ENCODE measurements around the gene TP53I3. TPM values are rescaled to one million over a fixed set of nuclear protein-coding genes. Genes with fewer than 3 reads are reported as not detected.

Gene TP53I3
- total RNA-seq, 8 experiments from 2014 or later, result 7.5 to 177 (median 30.4) TPM

DNA sequence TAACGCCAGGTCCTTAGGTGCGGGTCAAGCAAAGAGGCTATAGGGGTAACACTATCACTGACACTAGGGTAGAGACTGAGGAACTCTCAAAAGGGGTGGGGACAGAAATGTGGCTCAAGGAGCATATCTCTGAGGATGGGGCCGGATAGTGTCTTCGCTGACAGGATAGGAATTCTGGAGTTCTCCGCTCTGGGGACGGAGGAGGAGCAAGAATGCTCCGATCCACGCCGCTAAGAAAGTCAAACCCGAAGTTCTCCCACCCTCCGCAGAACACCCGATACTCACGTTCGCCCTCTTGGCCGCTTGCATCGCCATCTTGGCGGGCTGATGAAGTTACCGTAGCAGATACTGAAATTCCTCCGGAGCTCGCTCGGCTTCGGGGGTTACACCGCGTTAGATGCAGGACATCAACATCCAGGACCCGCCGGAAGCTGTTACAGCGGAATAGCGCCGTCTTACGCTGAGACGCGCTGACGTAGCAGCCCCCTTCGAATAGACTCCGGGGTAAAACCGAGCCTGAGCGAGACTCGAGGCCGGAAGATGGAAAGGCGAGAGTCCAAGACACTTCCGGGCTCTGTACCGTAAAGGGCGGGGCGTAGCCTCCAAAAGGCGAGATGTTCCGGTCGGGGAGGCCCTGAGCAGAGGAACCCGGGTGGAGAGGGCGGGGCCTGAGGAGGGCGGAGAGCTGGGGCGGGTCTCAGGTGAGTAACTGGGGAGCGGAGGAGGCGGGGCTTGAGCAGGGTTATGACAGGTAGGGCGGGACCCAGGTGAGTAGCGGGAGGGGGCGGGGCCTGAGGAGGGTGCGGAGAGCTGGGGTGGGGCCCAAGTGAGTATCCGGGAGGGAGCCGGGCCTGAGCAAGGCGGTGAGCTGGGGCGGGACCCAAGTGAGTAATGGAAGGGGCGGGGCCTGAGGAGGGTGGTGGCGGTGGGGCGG, 8.5 kb downstream of the TP53I3 start, which contains the start of gene SF3B6:
Gene SF3B6, minus strand, starts transcription at position 412 of the 934 bp plus-strand sequence. Its CDS starts 97 bp downstream, at position 315.
- Histone ChIP-seq H3K4me3 (peak within 1 kb of the TSS; percentile 57 to 86 (median 77)), H3K4me1 (replicated peaks in 1 of 2) (peaks cover 12 to 15% of the 10 kb centered on the region in 2 donors), H3K27ac (peak within 1 kb of the TSS; percentile 78 to 88)
- in situ Hi-C loops (cut with MboI; ENCODE audit: low pct_unique_long_range_greater_than_20kb in 2 of 9, low sequenced_read_pairs in 9 of 9, unreplicated experiment in 9 of 9), result loop anchor here in 2 of 9 experiments (10.0 to 25.0 kb wide), 3 partner anchors 111 to 311 kb away; partner anchors contain the start of gene FAM228A (in 1 of the 2)
- 0 to 10% (median 2%) methylated on average over 1 to 21 of the region's 64 CpGs; no CpG with 5 or more reads in 5 of the 10 experiments for WGBS, 10 experiments
- ATAC-seq (replicated peaks in 6 of 8), result peak; percentile 87 to 95 (median 95)

DNA sequence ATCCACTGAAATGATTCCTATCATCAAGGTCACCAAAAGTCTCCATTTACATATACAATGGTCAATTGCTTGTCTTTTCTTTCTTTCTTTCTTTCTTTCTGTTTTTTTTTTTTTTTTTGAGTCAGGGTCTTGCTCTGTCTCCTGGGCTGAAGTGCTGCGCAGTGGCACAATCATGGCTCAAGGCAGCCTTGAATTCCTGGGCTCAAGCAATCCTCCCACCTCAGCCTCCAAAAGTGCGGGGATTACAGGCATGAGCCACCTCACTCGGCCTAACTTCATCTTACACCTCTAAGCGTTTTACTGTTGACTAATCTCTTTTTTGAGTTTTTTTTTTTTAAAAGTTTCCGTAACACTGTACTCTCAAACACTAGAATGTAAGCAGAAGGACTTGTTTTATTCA, 9.4 kb downstream of the TP53I3 start:
- H3K4me1 ChIP-seq (replicated peaks in 1 of 2), result peaks cover 12 to 15% of the 10 kb centered on the region in 2 donors
- in situ Hi-C loops (cut with MboI; ENCODE audit: low pct_unique_long_range_greater_than_20kb in 2 of 9, low sequenced_read_pairs in 9 of 9, unreplicated experiment in 9 of 9), result loop anchor here in 2 of 9 experiments (10.0 to 25.0 kb wide), 3 partner anchors 112 to 312 kb away; partner anchors contain the start of gene FAM228A (in 1 of the 2)

GRCh38 chr2:24073816-24074215, 10.8 kb downstream of the TP53I3 start:
- in situ Hi-C loops (cut with MboI; ENCODE audit: low pct_unique_long_range_greater_than_20kb in 2 of 9, low sequenced_read_pairs in 9 of 9, unreplicated experiment in 9 of 9), result loop anchor here in 2 of 9 experiments (10.0 to 25.0 kb wide), 2 partner anchors 137 to 249 kb away; partner anchors contain the start of genes ATAD2B (in 1 of the 2) and UBXN2A (in 1 of the 2)
- Histone ChIP-seq H3K4me3 (no peak overlapping the region), H3K4me1 (replicated peaks in 1 of 2) (peaks cover 12 to 15% of the 10 kb centered on the region in 2 donors), H3K27ac (no peak overlapping the region)
- WGBS, 10 experiments, result 75 to 100% (median 93%) methylated on average over 4 to 6 of the region's 6 CpGs
- no peak for ATAC-seq (replicated peaks in 6 of 8)

More for the DNA sequence above, 9.4 kb downstream of the TP53I3 start:
- peak overlapping the region; percentile 57 to 86 (median 77) for H3K4me3 ChIP-seq
- no peak overlapping the region for H3K27ac ChIP-seq
- no peak for ATAC-seq (replicated peaks in 6 of 8)
- 24 to 100% (median 50%) methylated on average over 2 to 5 of the region's 5 CpGs; no CpG with 5 or more reads in 1 of the 10 experiments for WGBS, 10 experiments

DNA sequence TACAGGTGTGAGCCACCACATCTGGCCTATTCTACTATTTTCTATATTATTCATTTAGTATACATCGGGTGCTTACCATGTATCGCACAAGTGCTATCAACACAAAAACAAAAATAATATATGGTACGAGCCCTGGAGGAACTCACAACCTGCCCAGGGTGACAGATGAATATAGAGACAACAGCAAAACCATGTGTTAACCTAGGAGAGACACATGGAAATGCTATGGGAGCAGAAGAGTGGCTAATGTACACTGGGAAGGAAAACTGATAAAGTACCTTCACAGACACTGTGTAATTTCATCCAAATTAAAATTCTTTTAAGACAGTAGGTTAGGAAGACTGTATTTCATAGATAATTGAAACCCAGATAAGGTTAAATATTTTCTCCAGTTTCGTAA, 12.4 kb downstream of the TP53I3 start:
- Histone ChIP-seq H3K27ac (no peak overlapping the region), H3K4me3 (no peak overlapping the region), H3K4me1 (replicated peaks in 1 of 2) (peaks cover 7 to 8% of the 10 kb centered on the region in 2 donors)
- no peak for ATAC-seq (replicated peaks in 6 of 8)
- in situ Hi-C loops (cut with MboI; ENCODE audit: low pct_unique_long_range_greater_than_20kb in 2 of 9, low sequenced_read_pairs in 9 of 9, unreplicated experiment in 9 of 9), result loop anchor here in 2 of 9 experiments (10.0 to 25.0 kb wide), 2 partner anchors 135 to 247 kb away; partner anchors contain the start of genes ATAD2B (in 1 of the 2) and UBXN2A (in 1 of the 2)
- 70 to 100% (median 100%) methylated on average over 1 to 4 of the region's 4 CpGs; no CpG with 5 or more reads in 1 of the 10 experiments for WGBS, 10 experiments

DNA sequence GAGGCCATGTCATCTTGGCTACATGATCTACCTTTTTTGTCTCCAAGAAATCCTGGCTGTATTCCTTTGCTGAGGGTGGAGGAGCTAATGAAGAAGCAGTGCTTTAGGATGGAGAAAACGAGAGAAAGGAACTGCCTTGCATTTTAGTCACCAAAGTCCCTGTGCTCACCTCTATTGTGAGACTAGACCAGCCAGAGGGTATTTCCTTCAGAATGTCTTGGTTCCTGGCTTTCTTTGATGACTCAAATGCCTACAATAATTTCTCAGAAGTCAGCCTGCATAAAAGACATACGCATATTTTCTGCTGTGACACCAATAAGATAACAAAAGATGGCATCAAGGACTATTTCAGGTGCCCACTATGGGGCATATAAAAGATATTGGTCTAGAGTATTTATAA, 19.3 kb downstream of the TP53I3 start:
- ATAC-seq (replicated peaks in 6 of 8), result no peak
- no peaks in the 10 kb centered on the region for H3K4me1 ChIP-seq (replicated peaks in 1 of 2)
- no peak overlapping the region for H3K4me3 ChIP-seq
- H3K27ac ChIP-seq, result no peak overlapping the region
- 75 to 100% (median 100%) methylated on average over 1 to 2 of the region's 2 CpGs; no CpG with 5 or more reads in 1 of the 10 experiments for WGBS, 10 experiments
- in situ Hi-C loops (cut with MboI; ENCODE audit: low pct_unique_long_range_greater_than_20kb in 2 of 9, low sequenced_read_pairs in 9 of 9, unreplicated experiment in 9 of 9), result loop anchor here in 1 of 9 experiments (25.0 kb wide), 1 partner anchor 128 kb away; the partner anchor contains the start of genes ATAD2B and UBXN2A

GRCh38 chr2:24058564-24059271, 25.9 kb downstream of the TP53I3 start:
- ATAC-seq (replicated peaks in 6 of 8), result peak in 5 of 8 experiments; percentile 50 to 94 (median 91)
- WGBS, 10 experiments, result 0 to 92% (median 59%) methylated on average over 1 to 4 of the region's 4 CpGs; no CpG with 5 or more reads in 2 of the 10 experiments
- Histone ChIP-seq H3K4me3 (no peak overlapping the region), H3K4me1 (replicated peaks in 1 of 2) (no peaks in the 10 kb centered on the region), H3K27ac (no peak overlapping the region)
- in situ Hi-C loops (cut with MboI; ENCODE audit: low pct_unique_long_range_greater_than_20kb in 2 of 9, low sequenced_read_pairs in 9 of 9, unreplicated experiment in 9 of 9), result loop anchor here in 1 of 9 experiments (25.0 kb wide), 1 partner anchor 121 kb away; the partner anchor contains the start of genes ATAD2B and UBXN2A

DNA sequence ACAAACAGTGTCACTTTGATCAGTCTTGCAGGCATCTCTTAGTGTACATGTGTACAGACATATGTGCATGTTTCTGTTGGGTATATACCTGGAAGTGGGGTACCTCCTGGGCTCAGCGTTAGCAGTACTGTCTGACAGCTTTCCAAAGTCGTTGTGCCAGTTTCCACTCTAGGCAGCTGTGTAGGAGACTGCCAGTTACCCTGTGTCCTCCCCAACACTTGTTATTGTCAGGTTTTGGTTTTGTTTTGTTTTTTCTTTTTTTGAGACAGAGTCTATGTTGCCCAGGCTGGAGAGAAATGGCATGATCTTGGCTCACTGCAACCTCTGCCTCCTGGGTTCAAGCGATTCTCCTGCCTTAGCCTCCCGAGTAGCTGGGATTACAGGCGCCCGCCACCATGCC, 28.9 kb downstream of the TP53I3 start:
- H3K4me1 ChIP-seq (replicated peaks in 1 of 2), result peaks cover 3 to 14% of the 10 kb centered on the region in 2 donors
- 87 to 100% (median 90%) methylated on average over 2 to 5 of the region's 6 CpGs; no CpG with 5 or more reads in 5 of the 10 experiments for WGBS, 10 experiments
- H3K27ac ChIP-seq, result no peak overlapping the region
- no peak for ATAC-seq (replicated peaks in 6 of 8)
- in situ Hi-C loops (cut with MboI; ENCODE audit: low pct_unique_long_range_greater_than_20kb in 2 of 9, low sequenced_read_pairs in 9 of 9, unreplicated experiment in 9 of 9), result loop anchor here in 1 of 9 experiments (25.0 kb wide), 1 partner anchor 118 kb away; the partner anchor contains the start of genes ATAD2B and UBXN2A
- H3K4me3 ChIP-seq, result no peak overlapping the region

DNA sequence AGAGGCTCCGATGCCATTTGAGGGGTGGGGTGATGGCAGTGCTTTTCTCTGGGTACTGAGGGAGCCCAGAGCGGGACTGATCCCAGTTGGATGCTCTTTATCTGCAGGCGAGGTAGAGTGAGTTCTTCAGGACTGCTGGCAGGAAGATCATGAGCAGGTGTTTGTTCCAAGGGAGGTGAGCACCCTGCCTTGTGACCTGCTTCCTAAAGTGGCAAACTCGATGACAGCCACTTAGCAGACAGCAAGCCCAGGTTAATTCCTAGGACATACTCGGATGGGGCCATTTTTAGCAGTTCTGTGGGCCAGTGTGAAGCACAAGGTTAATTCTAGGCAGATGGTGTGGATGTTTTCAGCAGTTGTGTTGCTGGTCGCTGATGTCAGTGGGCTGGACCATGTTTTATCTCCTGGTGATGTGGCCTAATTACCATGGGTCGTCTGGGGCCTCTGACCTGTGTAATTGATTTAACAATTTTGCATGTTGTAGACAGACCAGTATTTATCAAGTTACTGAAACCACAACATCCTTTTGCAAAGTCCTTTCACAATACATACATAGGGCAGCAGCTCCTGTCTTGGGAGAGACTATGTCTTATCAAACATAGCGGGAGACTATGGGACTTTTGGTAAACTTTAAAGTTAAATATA, 30.1 kb downstream of the TP53I3 start:
- in situ Hi-C loops (cut with MboI; ENCODE audit: low pct_unique_long_range_greater_than_20kb in 2 of 9, low sequenced_read_pairs in 9 of 9, unreplicated experiment in 9 of 9), result loop anchor here in 1 of 9 experiments (25.0 kb wide), 1 partner anchor 117 kb away; the partner anchor contains the start of genes ATAD2B and UBXN2A
- no peak overlapping the region for H3K4me3 ChIP-seq
- WGBS, 10 experiments, result 39 to 90% (median 66%) methylated on average over 2 to 7 of the region's 8 CpGs
- peaks cover 3 to 14% of the 10 kb centered on the region in 2 donors for H3K4me1 ChIP-seq (replicated peaks in 1 of 2)
- H3K27ac ChIP-seq, result peak overlapping the region in 1 of 2 donors; percentile 48
- no peak for ATAC-seq (replicated peaks in 6 of 8)

GRCh38 chr2:24052951-24053350, 31.7 kb downstream of the TP53I3 start:
- in situ Hi-C loops (cut with MboI; ENCODE audit: low pct_unique_long_range_greater_than_20kb in 2 of 9, low sequenced_read_pairs in 9 of 9, unreplicated experiment in 9 of 9), result loop anchor here in 1 of 9 experiments (25.0 kb wide), 1 partner anchor 116 kb away; the partner anchor contains the start of genes ATAD2B and UBXN2A
- H3K4me1 ChIP-seq (replicated peaks in 1 of 2), result peaks cover 5 to 14% of the 10 kb centered on the region in 2 donors
- H3K4me3 ChIP-seq, result no peak overlapping the region
- no peak overlapping the region for H3K27ac ChIP-seq
- 80 to 100% (median 100%) methylated on average over 1 of the region's 1 CpG; no CpG with 5 or more reads in 4 of the 10 experiments for WGBS, 10 experiments
- ATAC-seq (replicated peaks in 6 of 8), result no peak

GRCh38 chr2:24051833-24052232, 32.8 kb downstream of the TP53I3 start:
- ATAC-seq (replicated peaks in 6 of 8), result no peak
- H3K4me3 ChIP-seq, result no peak overlapping the region
- WGBS, 10 experiments, result 63 to 100% (median 77%) methylated on average over 1 to 8 of the region's 8 CpGs; no CpG with 5 or more reads in 1 of the 10 experiments
- in situ Hi-C loops (cut with MboI; ENCODE audit: low pct_unique_long_range_greater_than_20kb in 2 of 9, low sequenced_read_pairs in 9 of 9, unreplicated experiment in 9 of 9), result loop anchor here in 1 of 9 experiments (25.0 kb wide), 1 partner anchor 115 kb away; the partner anchor contains the start of genes ATAD2B and UBXN2A
- no peak overlapping the region for H3K27ac ChIP-seq
- H3K4me1 ChIP-seq (replicated peaks in 1 of 2), result peaks cover 10 to 14% of the 10 kb centered on the region in 2 donors
